ENCODE results near the gene MAD1L1.

MAD1L1 gene

DNA sequence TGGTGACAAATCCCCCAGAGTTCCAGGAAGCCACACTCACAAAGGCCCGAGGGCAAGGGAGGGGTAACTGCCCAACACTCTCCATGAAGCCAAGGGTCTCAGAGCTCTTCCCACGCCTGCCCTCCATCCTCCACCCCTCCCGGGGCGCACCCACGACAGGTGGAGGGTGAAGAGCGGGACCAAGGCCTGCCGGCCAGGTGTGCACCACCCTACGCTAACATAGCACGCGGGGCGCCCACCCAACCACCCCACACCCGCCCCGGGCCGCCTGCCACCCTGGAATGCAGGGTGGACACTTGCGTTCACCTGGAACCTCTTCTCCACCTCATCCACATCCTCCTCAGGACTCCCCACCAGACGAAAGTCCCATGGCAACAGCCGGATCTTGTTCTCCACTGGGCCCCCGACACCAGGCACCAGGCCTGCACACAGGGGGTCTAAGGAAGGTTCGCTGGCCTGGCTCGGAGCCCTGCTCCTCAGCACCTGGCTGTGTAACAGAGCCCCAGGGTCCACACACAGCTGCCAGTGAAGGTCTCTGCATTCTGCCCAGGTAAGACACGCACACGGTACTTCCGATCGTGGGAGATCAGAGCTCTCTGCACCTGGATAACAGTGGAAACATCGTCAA, 32.7 kb downstream of the MAD1L1 start:
- no peak for DNase-seq (ENCODE audit: low read depth)
- H3K4me3 ChIP-seq (ENCODE audit: low read length), result no peak overlapping the region
- TF ChIP-seq, protein P1, sequence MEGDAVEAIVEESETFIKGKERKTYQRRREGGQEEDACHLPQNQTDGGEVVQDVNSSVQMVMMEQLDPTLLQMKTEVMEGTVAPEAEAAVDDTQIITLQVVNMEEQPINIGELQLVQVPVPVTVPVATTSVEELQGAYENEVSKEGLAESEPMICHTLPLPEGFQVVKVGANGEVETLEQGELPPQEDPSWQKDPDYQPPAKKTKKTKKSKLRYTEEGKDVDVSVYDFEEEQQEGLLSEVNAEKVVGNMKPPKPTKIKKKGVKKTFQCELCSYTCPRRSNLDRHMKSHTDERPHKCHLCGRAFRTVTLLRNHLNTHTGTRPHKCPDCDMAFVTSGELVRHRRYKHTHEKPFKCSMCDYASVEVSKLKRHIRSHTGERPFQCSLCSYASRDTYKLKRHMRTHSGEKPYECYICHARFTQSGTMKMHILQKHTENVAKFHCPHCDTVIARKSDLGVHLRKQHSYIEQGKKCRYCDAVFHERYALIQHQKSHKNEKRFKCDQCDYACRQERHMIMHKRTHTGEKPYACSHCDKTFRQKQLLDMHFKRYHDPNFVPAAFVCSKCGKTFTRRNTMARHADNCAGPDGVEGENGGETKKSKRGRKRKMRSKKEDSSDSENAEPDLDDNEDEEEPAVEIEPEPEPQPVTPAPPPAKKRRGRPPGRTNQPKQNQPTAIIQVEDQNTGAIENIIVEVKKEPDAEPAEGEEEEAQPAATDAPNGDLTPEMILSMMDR (conservative IDR thresholded peaks at IDR 0.05; ENCODE audit: low read length), result no peak

DNA sequence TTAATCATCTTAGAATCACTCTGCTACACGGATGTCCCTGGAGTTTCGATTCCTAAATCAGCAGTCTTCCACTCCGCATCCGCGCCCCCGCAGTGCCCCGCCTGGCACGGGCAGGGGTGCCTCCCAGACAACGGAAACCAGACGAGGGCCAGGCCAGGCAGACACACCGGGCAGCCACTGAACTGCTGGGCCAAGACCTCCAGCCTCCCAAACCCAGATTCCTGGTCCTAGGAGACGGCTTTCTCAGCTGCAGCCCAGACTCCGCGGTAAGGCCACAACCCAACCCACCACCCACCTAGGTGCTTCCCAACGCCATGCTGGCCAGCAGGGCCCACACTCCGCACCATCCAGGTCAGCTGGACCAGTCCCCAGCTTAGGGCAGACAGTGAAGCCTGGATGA, 33.2 kb downstream of the MAD1L1 start:
- H3K4me3 ChIP-seq (ENCODE audit: low read length), result no peak overlapping the region
- no peak for DNase-seq (ENCODE audit: low read depth)
- TF ChIP-seq, protein P1 (conservative IDR thresholded peaks at IDR 0.05; ENCODE audit: low read length), result no peak

DNA sequence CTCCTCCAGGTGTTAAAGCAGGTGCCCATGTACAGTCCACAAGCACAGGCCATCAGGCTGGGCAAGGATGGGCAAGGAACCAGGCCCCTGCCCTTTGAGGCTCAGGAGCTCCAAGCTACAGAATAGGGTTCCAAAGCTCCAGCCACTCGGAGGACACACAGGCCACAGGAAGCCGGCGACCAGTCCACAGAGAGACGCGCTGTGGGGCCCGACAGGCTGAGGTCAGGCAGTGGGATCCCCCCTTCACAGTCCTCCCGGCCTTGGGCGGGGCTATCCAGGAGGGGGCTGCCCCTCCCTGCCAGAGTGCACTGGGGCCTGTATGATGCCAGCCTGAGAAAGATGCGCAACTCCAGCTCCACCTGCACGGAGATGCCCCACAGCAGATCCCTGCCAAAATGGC, 34.0 kb downstream of the MAD1L1 start:
- DNase-seq (ENCODE audit: low read depth), result no peak
- TF ChIP-seq, protein P1 (conservative IDR thresholded peaks at IDR 0.05; ENCODE audit: low read length), result no peak
- H3K4me3 ChIP-seq (ENCODE audit: low read length), result no peak overlapping the region

DNA sequence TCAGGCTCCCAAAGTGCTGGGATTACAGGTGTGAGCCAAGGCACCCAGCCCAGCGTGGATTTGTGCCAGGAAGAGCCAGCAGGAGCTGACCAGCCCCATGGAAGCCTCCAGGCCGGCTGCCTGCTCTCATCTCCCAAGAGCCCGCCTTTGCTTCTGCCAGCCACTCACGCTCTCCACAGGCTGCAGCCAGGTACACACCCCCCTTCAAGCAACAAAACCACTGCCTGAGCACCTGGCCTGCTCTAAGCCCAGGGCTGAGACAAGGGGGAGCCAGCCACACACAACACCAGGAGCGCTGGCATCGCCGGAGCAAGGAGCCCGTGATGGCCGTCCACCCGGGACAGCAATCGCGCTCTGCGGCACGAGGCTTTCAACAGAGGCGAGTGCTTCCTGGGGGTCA, 34.5 kb downstream of the MAD1L1 start:
- H3K4me3 ChIP-seq (ENCODE audit: low read length), result no peak overlapping the region
- TF ChIP-seq, protein P1 (conservative IDR thresholded peaks at IDR 0.05; ENCODE audit: low read length), result no peak
- DNase-seq (ENCODE audit: low read depth), result no peak

DNA sequence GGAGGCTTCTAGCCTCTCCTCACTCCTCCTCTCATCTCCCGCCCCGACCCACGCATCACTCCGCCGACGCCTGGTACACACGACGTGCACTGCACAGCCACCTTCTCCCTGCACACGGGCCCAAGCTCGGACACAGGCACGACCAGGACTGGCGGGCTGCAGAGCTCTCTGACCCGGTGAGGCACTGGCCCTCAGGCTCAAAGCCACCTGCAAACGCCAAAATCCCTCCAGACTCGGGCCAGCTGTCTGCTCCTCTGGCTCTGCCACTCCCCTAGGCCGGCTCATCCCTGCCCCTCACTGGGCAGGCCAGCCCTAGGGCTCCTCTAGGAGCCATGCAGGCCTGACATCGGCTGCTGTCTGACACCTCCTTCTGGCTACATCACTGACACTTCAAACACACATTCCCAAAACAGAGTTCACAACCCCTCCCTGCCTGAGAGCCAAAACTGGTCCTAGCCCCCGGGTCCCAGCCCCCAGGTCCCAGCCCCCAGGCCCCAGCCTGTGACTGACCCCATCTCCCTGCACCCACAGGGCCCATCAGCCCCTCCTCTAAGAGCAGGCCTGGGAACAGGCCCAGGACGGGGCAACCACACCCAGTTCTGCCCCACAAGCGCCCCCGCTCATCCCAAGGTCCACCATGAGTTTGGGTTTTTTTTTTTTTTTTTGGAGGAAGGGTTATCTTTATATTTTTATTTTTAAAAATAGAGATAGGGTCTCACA, 35.1 kb downstream of the MAD1L1 start:
- TF ChIP-seq, protein P1 (conservative IDR thresholded peaks at IDR 0.05; ENCODE audit: low read length), result no peak
- H3K4me3 ChIP-seq (ENCODE audit: low read length), result no peak overlapping the region

DNA sequence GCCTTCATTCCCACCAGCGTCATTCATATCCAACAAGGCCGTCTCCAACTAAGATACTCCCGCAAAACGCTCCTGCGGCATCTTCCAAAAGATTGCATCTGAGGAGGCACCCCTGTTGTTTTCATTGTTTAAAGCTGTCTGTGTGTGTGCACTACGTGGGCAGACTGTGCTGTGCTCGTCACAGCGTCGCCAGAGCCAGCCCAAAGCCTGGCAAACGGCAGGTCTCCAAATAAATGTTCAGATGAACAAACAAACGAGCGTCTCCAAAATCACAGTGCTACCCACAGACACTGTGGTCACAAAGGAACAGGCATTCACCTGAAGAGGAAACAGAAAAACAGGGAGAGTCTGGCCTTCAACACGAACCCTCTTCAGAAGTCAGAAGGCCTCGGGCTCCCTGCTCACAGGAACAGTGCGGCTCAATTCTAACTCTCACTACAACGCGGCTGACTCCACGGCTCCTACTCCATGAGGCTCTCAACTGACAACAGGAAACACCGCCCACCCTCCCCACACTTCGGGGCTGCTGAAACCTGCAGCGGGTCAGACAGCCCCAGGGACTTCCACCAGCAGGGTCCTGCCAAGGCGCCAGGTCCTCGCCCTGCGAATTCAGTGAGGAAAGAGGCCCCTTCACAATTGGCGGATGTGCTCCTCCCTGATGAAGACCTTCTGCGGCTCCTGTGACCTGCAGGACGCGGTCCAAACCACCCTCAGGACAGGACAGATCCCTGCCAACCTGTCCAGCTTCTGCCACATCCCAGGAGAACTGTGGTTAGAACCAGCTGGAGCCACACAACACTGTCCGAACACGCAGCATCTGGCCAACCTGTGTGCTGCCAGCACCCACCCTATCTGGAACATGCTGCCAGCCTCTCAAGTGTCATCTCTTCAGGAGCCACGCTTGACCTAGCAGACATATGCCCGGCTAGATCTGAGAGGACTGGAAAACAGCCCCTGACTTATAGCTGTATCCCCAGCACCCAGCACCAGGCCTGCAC, 36.1 kb downstream of the MAD1L1 start:
- no peak for DNase-seq (ENCODE audit: low read depth)
- TF ChIP-seq, protein P1 (conservative IDR thresholded peaks at IDR 0.05; ENCODE audit: low read length), result no peak
- no peak overlapping the region for H3K4me3 ChIP-seq (ENCODE audit: low read length)

More for the DNA sequence above, 35.1 kb downstream of the MAD1L1 start:
- DNase-seq (ENCODE audit: low read depth), result no peak
